HG02885 (cell line): Measurements from ENCODE around the gene FBXL13.

ENCODE experiments used
- ATAC-seq: cut with Tn5 transposase; IDR thresholded peaks from one replicate; pipeline ENCODE4 v1.9.1; 2021; ENCODE audit warnings: mild to moderate bottlenecking; ENCODE audit not compliant: unreplicated experiment, poor library complexity

Gene FBXL13

DNA sequence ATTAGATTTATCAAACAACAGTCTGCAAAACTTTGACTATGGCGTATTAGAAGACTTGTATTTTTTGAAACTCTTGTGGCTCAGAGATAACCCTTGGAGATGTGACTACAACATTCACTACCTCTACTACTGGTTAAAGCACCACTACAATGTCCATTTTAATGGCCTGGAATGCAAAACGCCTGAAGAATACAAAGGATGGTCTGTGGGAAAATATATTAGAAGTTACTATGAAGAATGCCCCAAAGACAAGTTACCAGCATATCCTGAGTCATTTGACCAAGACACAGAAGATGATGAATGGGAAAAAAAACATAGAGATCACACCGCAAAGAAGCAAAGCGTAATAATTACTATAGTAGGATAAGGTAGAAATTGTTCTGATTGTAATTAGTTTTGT is 130.4 kb downstream of the FBXL13 start:
- no peak for ATAC-seq

DNA sequence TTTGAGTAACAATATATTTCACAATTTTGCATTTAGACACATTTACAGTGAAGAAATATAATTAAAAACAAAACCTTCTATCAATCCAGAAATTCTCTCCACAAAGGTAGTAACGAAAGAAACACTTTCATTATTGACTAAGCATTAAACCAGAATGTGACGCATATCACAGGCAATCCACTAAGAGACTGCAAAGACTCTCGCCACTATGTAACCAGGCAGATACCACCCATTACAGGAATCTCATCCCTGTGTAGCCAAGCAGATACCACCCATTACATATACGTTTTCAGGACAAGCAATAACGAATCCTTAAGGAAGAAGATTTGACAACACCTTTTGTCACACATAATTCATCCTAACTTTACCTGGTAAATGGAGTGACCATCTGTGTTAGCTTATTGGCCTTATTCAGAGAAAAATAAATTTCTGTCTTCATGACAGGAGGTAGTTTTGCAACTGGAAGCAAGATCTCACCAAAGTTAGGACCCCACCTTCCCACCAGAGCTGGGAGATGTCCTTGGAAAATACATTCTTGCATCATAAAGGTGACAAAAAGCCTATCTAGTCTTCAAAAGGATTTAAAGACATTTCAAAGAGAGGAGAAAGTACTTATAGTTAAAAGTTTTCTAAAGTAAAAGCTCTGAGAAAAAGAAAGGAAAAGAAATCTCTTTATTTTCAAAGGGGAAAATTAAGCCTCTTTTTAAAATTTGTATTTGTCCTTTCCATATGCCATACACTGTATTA is 131.0 kb downstream of the FBXL13 start:
- no peak for ATAC-seq

DNA sequence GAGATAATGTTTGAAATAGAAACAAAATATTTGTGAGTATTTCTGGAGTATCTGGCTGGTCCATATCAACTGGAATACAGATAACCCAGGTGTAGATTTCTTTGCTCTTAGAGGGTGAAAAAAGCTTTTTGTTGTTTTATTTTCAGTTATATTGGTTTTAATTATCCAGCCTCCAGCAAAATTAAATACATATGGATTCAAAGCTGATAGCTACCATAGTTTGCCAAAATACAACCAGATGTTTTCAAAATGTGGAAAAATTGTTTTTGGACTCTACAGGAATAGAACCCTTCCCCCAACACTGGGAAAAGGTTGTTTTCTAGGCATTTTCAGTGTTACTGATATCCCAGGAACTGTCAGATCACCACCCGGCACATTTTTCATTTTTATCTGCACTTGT is 131.7 kb downstream of the FBXL13 start:
- ATAC-seq: no peak

DNA sequence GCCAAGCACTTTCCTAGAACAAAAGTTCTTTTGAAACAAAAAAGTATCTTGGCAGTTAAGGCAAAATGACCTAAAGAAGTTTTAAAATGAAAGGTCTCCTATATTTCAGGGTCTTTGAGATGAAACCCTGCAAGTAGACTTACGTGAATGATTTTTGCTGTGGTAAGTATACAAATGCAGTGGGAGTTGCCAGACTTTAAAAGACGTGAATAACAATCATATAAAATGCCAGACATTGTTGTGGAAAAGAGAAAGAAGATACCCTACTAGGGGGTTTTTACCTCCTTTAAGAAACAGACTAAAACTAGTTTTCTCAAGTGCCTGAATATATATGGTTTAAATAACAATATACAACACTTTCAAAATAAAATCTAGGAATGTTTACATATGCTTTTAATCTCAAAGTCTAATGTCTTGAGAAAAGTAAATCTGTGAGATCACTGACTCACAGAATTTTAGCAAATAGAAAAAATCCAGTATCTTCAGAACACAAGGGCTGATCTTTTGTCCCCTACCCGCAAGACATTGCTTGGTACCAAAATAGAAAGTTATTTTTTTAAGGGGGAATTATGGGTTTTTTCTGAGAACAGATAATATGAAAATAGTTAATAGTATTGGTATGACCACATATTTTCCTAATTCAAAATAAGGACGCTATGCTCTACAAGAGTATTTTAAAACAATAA is 132.3 kb downstream of the FBXL13 start:
- no peak for ATAC-seq

DNA sequence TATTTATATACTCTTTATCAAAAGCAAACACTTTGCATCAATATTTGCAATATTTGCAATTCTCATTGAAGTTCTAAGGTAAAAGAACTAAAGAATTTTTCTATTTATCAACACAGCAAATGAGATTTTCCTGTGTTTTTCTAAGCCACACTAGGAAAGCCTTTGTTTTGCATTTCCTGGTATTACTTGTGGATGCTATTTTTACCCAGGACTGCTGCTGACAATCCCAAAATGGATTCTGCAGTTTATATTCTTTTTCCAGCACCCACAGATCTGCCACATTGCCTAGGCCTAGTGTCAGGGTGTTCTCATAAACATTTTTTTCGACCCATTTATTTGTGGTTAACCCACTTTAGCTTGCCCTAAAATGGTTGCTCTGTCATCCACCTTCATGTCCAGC is 135.9 kb downstream of the FBXL13 start:
- no peak for ATAC-seq

DNA sequence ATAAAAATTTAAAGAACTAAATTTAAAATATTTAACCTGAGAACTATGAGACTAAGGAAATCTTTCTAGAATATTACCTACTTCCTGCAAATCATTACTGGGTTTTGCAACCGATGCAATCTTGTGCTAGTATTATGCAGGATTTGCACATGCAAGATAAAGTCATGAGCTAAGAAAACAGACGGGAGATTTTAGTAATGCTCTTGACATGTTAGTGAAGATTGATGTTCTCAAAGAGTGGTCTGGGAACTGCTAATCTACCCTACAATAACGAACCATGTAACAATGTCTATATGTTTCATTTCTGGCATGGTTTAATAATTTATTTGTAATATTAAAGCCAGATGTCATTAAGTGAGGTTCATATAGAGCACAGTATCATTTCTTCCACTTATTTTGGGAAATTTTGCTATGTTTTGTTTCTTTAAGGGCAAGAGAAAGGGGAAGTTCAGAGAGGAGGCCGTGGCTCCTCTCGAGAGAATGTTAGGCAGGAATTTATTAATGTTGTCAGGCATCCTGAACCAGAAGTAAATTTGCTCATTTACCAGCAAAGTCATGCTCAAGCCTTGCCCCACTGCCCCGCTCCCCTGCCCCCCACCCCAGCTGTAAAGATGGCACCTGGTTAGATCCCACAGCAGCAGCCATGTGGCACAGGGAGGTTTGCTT is 139.0 kb downstream of the FBXL13 start:
- no peak for ATAC-seq

DNA sequence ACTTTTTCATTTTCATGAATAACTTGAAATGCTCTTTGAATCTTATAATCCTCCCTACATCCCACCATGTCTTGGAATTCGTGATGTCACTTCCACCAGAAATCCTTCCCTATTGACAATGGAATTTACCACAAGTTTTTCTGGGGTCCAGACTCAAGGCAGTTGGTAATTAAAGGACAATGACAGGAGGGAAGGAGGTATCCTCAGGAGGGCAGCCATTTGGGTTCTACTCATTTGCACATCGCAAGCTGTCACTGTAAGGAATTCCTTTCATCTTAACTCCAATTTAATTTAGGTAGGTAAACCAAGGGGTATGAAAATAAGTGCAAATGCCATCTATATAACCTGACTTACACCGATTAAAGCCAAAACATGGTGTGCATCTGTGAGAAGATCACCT is 139.9 kb downstream of the FBXL13 start:
- ATAC-seq: no peak

DNA sequence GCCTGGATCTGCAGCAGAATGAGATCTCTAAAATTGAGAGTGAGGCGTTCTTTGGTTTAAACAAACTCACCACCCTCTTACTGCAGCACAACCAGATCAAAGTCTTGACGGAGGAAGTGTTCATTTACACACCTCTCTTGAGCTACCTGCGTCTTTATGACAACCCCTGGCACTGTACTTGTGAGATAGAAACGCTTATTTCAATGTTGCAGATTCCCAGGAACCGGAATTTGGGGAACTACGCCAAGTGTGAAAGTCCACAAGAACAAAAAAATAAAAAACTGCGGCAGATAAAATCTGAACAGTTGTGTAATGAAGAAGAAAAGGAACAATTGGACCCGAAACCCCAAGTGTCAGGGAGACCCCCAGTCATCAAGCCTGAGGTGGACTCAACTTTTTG is 140.4 kb downstream of the FBXL13 start:
- ATAC-seq: no peak

DNA sequence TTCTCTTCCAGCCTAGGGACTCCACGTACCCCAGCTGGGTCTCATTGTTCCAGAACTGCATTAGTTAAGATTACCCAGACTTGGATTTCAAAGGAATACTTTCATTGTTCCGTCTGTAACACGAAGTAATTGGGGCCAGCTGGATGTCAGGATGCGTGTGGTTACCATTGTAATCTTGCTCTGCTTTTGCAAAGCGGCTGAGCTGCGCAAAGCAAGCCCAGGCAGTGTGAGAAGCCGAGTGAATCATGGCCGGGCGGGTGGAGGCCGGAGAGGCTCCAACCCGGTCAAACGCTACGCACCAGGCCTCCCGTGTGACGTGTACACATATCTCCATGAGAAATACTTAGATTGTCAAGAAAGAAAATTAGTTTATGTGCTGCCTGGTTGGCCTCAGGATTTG is 140.8 kb downstream of the FBXL13 start:
- ATAC-seq: no peak

DNA sequence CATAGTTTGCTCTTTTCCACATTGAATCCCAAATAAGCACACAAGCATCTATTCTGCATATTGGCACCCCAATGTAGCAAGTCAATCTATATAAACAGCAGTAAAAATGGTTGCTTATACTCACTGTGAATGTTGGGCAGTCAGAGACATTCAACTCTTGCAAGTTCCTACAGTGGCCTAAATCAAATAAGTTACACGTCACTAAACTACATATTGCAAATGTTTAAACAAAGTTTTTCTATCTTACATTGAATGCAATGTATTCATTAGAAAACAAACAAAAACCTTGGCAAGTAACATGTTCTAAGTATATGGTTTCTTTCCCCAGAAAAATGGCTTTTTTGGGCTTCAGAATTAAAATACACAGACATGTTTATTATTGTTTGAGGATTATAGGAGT is 142.8 kb downstream of the FBXL13 start:
- no peak for ATAC-seq

DNA sequence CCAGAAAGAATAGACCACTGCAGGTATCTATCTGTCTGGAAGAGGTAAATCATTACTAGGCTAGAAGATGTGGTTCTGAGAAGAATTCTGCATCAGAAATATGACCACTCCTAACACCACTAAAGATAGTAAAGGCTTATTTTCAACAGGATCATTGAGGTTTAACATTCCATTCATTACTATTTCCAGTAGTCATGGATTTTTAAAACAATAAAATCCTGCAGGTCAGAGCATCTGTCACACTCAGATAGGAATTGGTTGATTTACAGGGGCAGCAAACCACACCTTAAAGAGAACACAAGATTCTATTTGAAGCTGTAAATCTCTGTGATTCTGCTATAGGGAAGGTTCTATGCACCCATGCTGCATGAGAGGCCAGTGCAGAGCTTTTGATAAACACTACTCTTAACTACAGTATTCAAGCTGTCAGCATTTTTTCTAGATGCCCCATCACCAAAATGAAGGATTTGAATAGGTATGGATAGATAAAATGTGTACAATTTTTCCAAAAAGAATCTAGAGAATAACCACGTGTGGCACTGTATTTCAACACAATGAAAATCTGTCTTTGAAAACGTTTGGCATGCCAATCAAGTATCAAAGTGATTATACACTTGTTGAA is 147.2 kb downstream of the FBXL13 start:
- ATAC-seq: no peak

DNA sequence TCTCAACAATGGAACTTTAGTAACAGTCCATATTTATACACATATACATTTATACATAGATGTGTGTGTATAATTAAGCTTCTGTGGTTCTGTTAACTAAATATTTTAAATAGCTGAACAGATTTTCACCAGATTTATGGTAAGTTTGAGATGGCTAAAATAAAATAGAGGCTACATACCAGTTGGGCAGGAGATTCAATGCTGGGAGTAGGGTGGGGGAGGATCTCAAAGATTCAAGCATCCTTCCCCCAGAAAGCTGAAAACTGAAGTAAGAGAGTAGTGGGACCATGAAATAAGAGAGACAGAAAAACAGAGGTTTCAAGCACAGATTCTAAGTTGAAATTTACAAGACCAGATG is 147.8 kb downstream of the FBXL13 start:
- no peak for ATAC-seq

DNA sequence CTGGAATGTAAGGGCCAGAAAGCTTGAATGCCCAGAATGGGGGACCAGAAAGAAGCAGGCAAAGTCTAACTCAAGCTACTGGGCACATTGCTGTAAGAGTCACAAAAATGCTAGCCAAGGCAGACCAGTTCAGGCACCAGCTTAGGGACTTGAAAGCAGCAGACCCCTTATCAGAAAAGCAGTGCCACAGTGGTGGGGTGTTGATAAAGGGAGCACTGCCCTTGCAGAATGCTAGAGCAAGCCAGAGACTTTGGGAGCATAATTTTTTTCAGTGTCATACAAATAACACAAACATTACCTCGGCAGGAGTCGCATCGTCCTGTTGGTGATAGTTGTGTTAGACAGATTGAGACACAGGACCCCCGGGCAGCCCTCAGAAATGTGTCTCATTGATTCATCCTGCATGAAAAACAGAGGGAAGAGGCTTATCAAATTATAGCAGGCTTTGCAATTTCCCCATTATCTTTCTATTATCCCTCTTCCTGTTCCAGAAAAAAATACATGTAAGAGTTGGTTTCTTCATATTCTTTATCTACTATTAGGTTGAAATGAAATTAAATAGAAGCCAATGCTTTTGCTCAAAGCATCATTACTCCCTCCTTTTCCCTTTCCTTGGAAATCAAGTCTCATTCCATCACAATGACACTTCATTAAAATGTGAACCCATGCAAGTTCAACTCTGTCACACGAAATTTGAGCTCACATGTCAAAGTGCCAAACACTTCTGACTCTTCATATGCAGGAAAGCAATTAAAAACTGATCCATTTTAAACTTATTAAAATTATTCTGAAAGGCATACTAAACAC is 148.4 kb downstream of the FBXL13 start:
- ATAC-seq: no peak

DNA sequence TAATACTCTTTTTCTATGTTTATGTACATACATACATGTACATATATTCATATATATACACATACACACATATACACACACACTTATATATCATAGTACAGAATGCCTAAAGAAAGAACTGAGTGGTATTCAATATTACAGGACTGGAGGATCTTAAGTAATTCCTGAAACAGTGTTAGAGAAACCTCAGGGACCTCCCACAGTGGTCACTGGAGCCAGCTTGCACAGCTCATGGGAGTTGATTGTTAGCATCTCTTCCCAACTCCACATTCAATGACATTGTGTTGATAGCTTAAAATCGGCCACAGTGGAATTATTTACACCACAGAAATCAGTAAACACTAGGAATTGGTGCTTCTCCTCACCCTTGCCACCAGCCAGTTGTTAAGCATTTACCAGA is 155.8 kb downstream of the FBXL13 start:
- ATAC-seq: no peak

DNA sequence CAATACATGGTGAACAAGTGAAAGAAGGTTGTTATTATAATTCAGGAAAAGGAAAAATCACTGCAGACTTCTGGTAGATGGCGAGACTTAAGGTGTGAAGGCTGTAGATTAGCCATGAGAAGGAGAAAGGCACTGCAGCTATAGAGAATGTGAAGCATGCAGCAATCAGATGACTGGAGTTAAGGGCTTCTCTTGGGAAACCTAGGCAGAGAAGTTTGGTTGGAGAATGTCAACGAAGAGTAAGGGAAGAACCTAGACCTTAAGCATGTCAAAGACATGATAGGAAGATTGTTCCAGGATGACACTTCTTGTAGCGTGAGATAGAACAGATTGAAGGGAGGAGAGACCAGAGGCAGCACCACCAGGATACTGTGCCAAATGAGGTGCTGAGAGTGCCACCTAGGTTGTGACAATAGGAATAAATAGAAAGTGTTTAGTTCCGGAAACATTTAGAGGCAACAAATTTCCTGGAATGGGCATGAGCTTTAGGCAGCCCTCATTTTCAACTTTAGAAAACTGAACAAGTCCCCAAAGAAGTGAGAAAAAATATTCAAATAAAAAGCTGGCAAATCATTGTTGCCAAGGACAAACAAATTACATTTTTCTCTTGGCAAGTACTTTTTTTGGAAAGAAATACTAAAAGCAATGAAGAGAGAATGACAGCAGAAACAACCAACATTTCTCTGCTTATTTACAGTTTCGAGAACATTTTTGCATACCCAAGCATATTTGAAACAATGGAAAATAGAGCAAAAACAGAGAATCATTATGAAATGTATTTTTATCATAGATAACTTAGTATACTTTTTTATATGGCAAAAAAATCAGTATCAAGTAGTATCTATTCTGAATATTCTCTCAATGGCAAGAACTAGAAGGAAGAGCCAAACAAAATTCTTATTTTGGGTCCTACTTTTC is 156.9 kb downstream of the FBXL13 start:
- ATAC-seq: no peak

DNA sequence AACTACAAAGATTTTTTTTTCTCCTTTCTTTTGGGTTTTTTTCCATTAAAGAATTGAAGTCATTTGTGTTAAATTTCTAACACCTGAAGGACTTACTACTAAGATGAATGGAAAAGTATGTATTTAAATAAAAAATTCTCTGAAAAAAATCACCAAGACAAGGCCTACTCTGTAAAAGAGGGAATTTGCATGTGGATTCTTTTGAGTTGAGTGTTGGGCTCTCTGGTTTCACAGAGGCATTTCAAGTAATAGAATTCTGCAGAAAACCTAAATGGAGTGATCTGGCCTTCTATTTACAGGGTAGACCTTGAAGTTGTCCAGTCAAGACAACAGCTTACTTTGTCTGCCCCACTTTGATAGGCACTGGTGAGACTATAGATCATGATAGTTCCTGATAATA is 157.7 kb downstream of the FBXL13 start:
- no peak for ATAC-seq

DNA sequence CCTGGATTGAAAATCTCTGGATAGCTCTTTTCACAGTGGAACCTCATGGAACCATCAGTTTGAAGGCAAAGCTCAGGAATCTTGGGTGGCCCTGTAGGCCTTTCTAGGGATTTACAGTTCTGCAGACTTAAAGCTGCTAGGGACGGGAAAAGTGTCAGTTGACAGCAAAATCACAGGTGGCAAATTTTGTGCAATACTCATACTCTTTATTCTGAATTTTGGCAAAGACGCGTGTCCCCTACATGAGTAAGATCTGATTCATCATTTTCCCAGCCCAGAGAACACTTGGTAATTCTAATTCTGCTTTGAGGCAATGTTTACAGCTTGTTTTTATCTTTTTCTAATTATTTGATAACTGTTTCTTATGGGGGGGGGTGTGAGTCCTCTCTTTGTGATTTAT is 158.2 kb downstream of the FBXL13 start:
- ATAC-seq: no peak

DNA sequence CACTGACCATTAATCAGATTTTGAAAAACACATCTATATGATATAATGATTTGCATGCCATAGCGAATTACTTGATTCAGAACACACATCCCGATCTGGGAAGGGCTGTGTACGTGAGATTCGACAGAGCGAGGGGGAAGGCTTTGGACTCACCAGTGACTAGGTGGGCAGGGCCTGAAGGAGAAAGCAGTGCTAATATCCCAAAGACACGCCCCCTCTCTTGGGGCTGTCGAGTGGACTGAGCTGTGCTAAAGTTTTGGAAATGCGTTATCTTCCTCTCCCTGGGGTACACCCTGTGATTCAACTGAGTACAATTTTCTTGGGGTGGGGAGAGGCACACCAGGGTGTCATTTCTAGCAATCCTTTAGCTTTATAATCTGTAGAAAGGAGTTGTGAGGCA is 160.0 kb downstream of the FBXL13 start:
- ATAC-seq: no peak

DNA sequence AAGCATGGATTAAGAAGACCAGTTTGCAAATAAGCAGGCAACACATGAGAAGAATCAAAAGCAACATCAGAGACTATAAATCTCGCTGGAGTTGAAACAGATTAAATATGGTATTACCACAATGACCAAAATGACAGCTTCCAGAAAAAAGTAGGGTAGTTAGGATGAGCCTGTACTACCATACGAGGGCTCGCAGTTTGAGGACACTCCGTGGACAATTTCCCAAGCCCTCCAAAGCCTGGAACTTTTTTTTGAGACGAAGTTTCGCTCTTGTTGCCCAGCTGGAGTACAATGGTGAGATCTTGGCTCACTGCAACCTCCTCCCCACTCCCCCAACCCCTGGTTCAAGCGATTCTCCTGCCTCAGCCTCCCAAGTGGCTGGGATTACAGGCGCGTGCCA is 160.8 kb downstream of the FBXL13 start:
- no peak for ATAC-seq
